NK-92 (cell line): Measurements from ENCODE around the gene NOL8.

Experiments used
- DNase-seq: peaks from one replicate; lab custom pipeline; 2025; ENCODE audit not compliant: unreplicated experiment; lab: John Stamatoyannopoulos, UW

Gene NOL8

GRCh38 chr9:92270511-92270910, 54.6 kb downstream of the NOL8 start:
- DNase-seq: no peak

- no peak for DNase-seq
These were observed 58.7 kb downstream of the NOL8 start for GRCh38 chr9:92266486-92266885.

- DNase-seq: no peak
These were observed 60.0 kb downstream of the NOL8 start for GRCh38 chr9:92265154-92265553.

- DNase-seq: no peak
These were observed 62.0 kb downstream of the NOL8 start for GRCh38 chr9:92263131-92263530.

- no peak for DNase-seq
These were observed 67.8 kb downstream of the NOL8 start for GRCh38 chr9:92257327-92257726.

GRCh38 chr9:92254381-92255337, 70.5 kb downstream of the NOL8 start:
- DNase-seq: no peak

- no peak for DNase-seq
These were observed 71.5 kb downstream of the NOL8 start for GRCh38 chr9:92253656-92254055.

GRCh38 chr9:92247981-92248380, 77.2 kb downstream of the NOL8 start:
- DNase-seq: no peak
